ENCODE measurements around the gene ZNF837.
A peak's percentile ranks its signal among the peaks of the same experiment; 100 is the strongest.
"Not testable (repeated sequence)": the region's sequence is repeated elsewhere in the genome, so short reads cannot be mapped to it uniquely, and the experiment has no call there.

ZNF837 gene

DNA sequence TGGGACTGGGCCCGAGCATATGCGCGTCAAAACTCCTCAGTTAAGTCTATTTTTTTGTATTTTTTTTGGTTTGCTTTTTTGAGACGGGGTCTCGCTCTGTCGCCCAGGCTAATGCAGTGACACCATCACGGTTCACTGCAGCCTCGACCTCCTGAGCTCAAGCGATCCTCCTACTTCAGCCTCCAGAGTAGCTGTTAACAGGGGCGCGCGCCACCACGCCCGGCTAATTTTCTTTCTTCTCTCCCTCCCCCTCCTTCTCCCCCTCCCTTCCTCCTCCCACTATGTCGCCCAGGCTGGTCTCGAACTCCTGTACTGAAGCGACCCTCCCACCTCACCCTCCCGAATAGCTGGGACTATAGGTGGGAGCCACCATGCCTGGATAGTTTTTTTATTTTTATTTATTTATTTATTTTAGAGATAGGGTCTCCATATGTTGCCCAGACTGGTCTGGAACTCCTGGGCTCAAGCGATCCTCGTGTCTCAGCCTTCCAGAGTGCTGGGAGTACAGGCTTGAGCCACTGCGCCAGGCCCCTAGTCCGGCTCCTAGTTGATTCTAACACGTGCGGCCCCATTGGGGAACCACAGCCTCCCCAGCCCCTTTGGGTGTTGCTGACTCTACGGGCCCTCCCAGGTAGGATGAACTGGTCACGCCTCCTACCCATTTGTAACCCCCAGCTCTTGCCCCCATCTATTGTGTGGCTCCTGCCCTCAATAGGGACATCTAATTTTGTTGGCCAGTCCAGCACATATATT lies 806 bp upstream of the ZNF837 start:
- no peak for DNase-seq (ENCODE audit: low read depth, low spot score)
- TF ChIP-seq POLR2AphosphoS5 (IDR thresholded peaks at IDR 0.05; ENCODE audit: borderline replicate concordance, low read depth, low read length) (no peak), EZH2 (IDR thresholded peaks at IDR 0.05) (no peak), FOXP2 (optimal IDR thresholded peaks at IDR 0.05; ENCODE audit: control extremely low read depth, extremely low read length, insufficient read depth) (no peak)
- Histone ChIP-seq H3K4me3 (peak overlapping the region; percentile 82), H3K9ac (ENCODE audit: insufficient read length) (peak overlapping the region; percentile 74), H3K27ac (no peak overlapping the region), H3K9me3 (ENCODE audit: low read depth, low read length) (no peaks in the 10 kb centered on the region), H3K36me3 (ENCODE audit: insufficient read depth, low read length) (no peaks in the 10 kb centered on the region)

DNA sequence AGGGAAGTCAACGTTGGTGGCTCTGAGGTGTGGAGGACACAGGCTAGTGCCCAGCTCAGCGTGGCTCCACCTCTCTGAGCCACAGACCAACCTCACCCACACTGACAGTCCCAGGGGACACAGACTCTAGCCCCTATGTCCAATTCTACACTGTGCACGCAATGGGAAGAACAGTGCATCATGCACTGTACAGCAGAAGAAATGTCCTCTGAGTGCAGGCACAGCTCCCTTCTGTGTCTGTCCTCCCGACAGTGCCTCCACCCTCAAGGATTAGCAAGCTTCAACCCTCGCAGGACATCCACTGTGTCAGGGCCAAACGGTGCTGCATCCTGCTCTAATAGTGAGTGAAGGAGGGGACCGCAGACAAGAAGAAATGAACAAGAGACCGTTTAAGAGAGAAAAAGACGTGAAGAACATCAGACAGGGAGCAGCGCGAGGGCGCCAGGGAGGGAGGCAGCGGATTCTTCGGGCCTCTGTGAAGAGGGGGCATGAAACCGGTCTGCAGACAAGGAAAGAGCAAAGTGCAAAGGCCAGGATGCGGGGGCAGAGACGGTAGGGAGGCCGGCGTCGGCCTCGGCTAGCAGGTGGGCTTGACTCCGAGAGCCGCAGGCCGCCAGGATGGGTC lies 681 bp downstream of the ZNF837 start:
- Histone ChIP-seq H3K9me3 (ENCODE audit: low read depth, low read length) (no peaks in the 10 kb centered on the region), H3K36me3 (ENCODE audit: insufficient read depth, low read length) (no peaks in the 10 kb centered on the region), H3K27ac (peak overlapping the region; percentile 70; the same call in 1 of the 2 replicates), H3K9ac (ENCODE audit: insufficient read length) (peak overlapping the region; percentile 83), H3K4me3 (peak overlapping the region; percentile 82)
- no peak for TF ChIP-seq FOXP2 (optimal IDR thresholded peaks at IDR 0.05; ENCODE audit: control extremely low read depth, extremely low read length, insufficient read depth)
- TF ChIP-seq EZH2 (IDR thresholded peaks at IDR 0.05), result no peak
- no peak for TF ChIP-seq POLR2AphosphoS5 (IDR thresholded peaks at IDR 0.05; ENCODE audit: borderline replicate concordance, low read depth, low read length)
- DNase-seq (ENCODE audit: low read depth, low spot score), result no peak

DNA sequence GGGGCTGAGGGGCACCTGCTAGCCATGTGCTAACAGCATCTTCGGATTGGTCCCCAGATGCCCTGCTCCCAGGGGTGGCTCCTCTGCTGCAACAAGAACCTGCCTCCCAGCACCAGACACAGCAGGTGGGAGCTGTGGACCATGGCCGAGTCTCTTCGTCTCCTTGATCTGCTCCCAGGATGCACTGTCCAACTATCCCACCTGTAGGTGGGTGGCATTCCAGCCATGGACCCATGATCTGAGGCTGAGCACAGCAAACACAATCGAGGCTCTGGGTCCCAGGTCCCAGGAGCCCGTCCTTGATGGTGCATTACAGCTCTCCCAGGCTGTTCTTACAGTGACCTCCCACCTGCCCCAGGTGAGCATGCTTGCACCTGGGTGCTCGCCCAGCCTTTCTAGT lies 1.6 kb downstream of the ZNF837 start:
- no peak overlapping the region for H3K27ac ChIP-seq
- DNase-seq (ENCODE audit: low read depth, low spot score), result no peak
- no peak overlapping the region for H3K4me3 ChIP-seq
- H3K36me3 ChIP-seq (ENCODE audit: insufficient read depth, low read length), result no peaks in the 10 kb centered on the region
- no peak overlapping the region for H3K9ac ChIP-seq (ENCODE audit: insufficient read length)
- H3K9me3 ChIP-seq (ENCODE audit: low read depth, low read length), result no peaks in the 10 kb centered on the region
- no peak for TF ChIP-seq POLR2AphosphoS5 (IDR thresholded peaks at IDR 0.05; ENCODE audit: borderline replicate concordance, low read depth, low read length)
- TF ChIP-seq EZH2 (IDR thresholded peaks at IDR 0.05), result no peak
- TF ChIP-seq FOXP2 (optimal IDR thresholded peaks at IDR 0.05; ENCODE audit: control extremely low read depth, extremely low read length, insufficient read depth), result no peak

DNA sequence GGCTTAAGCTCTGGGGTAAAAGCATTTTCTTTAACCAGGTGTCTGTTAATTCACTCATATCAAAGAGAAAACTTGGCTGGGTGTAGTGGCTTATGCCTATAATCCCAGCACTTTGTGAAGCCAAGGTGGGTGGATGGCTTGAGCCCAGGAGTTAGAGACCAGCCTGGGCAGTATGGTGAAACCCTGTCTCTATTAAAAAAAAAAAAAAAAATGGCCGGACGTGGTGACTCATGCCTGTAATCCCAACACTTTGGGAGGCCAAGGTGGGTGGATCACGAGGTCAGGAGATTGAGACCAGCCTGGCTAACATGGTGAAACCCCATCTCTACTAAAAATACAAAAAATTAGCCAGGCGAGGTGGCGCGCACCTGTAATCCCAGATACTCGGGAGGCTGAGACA lies 4.1 kb downstream of the ZNF837 start:
- not testable (repeated sequence) for H3K9ac ChIP-seq (ENCODE audit: insufficient read length); H3K4me3 ChIP-seq; H3K27ac ChIP-seq; H3K9me3 ChIP-seq (ENCODE audit: low read depth, low read length); H3K36me3 ChIP-seq (ENCODE audit: insufficient read depth, low read length); DNase-seq (ENCODE audit: low read depth, low spot score)

DNA sequence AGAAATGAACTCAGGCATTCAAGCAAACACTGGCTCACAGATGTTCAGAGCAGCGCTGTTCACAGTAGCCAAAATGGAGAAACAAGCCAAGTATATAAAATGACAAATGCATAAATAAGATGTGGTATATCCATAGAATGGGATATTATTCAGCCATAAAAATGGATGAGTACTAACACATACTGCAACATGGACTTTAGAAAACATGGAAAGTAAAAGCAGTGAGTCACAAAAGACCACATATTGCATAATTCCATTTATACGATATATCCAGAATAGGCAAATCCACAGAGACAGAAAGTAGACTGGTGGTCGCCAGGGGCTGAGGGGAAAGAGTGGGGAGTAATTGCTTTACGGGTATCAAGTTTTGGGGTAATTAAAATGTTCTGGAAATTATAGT lies 6.6 kb downstream of the ZNF837 start:
- Histone ChIP-seq H3K4me3 (no peak overlapping the region), H3K9ac (ENCODE audit: insufficient read length) (no peak overlapping the region), H3K9me3 (ENCODE audit: low read depth, low read length) (no peaks in the 10 kb centered on the region), H3K36me3 (ENCODE audit: insufficient read depth, low read length) (no peaks in the 10 kb centered on the region), H3K27ac (no peak overlapping the region)
- DNase-seq (ENCODE audit: low read depth, low spot score), result no peak
- TF ChIP-seq EZH2 (IDR thresholded peaks at IDR 0.05), result no peak
- no peak for TF ChIP-seq FOXP2 (optimal IDR thresholded peaks at IDR 0.05; ENCODE audit: control extremely low read depth, extremely low read length, insufficient read depth)
- TF ChIP-seq POLR2AphosphoS5 (IDR thresholded peaks at IDR 0.05; ENCODE audit: borderline replicate concordance, low read depth, low read length), result no peak

DNA sequence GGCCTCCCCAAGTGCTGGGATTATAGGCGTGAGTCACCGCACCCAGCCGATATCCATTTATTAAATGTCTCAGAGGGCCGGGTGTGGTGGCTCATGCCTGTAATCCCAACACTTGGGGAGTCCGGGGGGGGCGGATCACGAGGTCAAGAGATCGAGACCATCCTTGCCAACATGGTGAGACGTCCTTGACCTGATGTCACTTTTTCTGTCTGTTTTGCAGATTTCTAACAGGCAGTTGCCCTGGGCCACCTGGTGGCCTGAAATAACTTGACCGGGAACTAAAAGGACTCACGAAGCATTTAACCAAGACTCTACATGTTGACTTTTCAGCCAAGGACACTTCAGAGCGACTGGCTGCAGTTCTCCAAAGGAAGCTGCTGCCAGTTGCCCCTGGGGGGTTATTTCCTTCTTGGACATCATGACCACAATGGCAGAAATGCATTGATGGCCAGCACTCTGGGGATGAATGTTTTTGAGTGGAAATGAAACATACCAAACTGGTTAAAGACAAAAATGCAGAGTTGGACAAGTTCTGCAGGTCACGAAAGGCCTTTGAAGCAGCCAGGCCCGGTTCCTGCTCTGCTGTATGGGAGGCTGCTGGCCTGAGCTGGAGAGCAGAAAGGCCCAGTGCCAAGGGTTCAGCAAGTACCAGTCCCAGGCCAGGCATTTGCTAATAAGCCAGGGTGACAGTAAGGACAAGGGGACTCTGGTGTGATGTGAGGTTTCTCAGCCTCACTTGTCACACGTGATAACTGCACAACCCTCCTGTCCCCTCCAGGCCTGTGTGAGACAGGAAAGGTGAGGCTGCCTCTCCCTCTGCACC lies 8.3 kb downstream of the ZNF837 start:
- no peak overlapping the region for H3K9ac ChIP-seq (ENCODE audit: insufficient read length)
- TF ChIP-seq FOXP2 (optimal IDR thresholded peaks at IDR 0.05; ENCODE audit: control extremely low read depth, extremely low read length, insufficient read depth) (no peak), POLR2AphosphoS5 (IDR thresholded peaks at IDR 0.05; ENCODE audit: borderline replicate concordance, low read depth, low read length) (no peak), EZH2 (IDR thresholded peaks at IDR 0.05) (no peak)
- no peak overlapping the region for H3K27ac ChIP-seq
- no peaks in the 10 kb centered on the region for H3K9me3 ChIP-seq (ENCODE audit: low read depth, low read length)
- DNase-seq (ENCODE audit: low read depth, low spot score), result no peak
- no peak overlapping the region for H3K4me3 ChIP-seq
- no peaks in the 10 kb centered on the region for H3K36me3 ChIP-seq (ENCODE audit: insufficient read depth, low read length)

DNA sequence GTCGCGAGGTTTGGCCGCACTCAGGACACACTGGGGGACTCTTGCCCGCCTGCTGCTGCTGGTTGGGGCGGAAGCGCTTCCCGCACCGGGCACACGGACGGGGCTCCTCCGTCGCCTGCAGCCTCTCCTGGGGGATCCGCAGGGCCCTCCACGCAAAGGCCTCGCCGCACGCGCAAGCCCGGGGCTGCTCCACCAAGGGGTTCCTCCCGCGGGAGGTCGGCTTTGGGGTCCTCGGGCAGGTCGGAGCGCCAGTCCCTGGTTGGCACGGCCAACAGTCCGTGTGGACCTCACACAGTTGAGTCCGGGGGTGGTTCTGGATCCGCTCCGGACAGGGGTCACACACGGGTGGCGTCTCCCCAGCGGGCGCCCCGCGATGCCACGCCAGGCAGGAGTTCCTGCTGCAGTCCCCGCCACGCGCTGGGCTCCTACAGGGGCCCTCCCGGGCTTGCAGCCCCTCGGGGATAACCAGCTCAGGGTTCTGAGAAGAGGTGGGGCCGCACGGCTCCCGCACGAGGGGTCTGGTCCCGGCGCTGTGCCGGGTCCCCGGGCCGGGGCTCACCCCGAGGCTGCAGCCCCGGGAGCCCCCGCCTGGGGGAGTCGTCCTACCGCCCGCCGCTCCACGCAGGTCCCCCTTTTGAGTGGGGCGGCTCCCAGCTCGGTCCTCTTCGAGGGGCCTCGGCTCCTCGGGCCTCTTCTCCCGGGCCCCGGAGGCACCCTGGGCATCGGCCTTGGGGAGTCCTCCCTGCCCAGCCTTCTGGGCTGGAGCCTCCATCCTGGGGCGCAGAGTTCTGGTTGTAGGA lies 12.1 kb downstream of the ZNF837 start:
- H3K4me3 ChIP-seq, result no peak overlapping the region
- H3K9ac ChIP-seq (ENCODE audit: insufficient read length), result no peak overlapping the region
- no peak overlapping the region for H3K27ac ChIP-seq
- no peaks in the 10 kb centered on the region for H3K36me3 ChIP-seq (ENCODE audit: insufficient read depth, low read length)
- H3K9me3 ChIP-seq (ENCODE audit: low read depth, low read length), result no peaks in the 10 kb centered on the region
- TF ChIP-seq FOXP2 (optimal IDR thresholded peaks at IDR 0.05; ENCODE audit: control extremely low read depth, extremely low read length, insufficient read depth) (no peak), POLR2AphosphoS5 (IDR thresholded peaks at IDR 0.05; ENCODE audit: borderline replicate concordance, low read depth, low read length) (no peak)
- no peak for DNase-seq (ENCODE audit: low read depth, low spot score)

All from SK-N-MC (cell line).